ENCODE results near the gene C9orf72.

C9orf72 gene

GRCh38 chr9:27540502-27540901 lies 32.8 kb downstream of the C9orf72 start:
- no peak overlapping the region for H3K4me3 ChIP-seq (ENCODE audit: low read depth, low read length)
- DNase-seq (ENCODE audit: low read depth), result peak; percentile 50
- no peak for TF ChIP-seq CTCF (conservative IDR thresholded peaks at IDR 0.05; ENCODE audit: low read depth, low read length)

DNA sequence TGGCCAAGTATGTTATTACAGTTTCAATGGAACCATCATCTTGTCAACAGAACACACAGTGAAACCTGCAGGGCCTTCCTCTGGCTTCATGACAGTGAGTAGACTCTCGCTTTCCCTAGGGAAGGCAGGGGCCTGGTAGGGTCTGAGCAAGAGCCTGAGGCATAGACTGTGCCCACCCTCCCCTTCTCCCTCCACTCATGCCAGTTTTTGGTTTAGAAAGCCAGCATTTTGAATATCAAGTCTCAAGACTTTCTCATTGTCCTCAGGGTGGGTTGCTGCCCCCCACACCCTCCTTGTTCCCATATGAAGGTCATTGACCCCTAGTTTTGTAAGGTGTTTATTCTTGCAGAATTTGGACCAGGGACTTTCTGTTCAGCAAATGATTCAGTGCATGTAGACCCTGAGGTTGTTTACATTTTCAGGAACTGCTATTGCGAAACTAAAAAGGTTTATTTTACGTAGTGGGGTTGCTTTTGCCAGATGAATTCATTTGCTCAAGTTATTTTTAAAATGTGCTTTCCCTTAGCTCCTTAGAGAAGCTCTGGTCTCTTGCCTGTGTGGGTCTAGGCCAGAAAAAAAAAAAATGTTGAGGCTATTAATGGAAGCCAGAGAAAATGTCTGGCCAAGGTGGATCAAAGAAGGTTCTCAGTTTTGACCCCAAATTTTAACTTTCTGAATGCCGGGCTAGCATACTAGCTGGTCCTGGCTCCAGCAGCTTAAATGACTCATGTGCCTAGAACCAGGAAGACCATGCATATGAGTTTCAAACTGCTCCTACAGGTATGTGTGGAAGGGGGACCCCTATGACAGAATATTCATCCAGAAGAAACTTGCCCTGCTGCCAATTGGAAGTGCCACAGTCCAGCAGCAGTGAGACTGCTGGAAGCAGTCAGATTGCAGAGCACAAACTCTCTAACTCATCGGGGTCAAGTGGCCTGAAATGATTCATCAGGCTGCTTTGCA lies 33.5 kb downstream of the C9orf72 start:
- H3K4me3 ChIP-seq (ENCODE audit: low read depth, low read length), result no peak overlapping the region
- DNase-seq (ENCODE audit: low read depth), result peak; percentile 94
- no peak for TF ChIP-seq CTCF (conservative IDR thresholded peaks at IDR 0.05; ENCODE audit: low read depth, low read length)

DNA sequence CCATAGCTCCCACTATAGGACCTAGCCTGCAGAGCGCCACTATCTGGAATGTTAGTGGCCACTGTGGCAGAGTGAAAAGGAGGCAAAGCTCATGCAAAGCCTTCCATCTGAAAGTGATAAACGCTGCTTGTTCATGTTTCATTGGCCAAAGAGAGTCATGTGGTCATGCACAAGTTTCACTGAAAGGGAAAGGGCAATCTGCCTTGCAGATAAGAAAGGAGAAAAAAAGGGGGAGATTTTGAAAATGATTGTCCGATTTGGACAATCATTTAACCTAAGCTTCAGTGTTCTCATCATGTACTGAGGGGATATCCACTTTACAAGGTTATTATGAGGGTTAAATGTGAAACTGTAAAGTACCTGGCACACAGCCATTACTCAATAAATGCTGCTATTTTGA lies 34.6 kb downstream of the C9orf72 start:
- no peak for DNase-seq (ENCODE audit: low read depth)
- no peak overlapping the region for H3K4me3 ChIP-seq (ENCODE audit: low read depth, low read length)
- TF ChIP-seq CTCF (conservative IDR thresholded peaks at IDR 0.05; ENCODE audit: low read depth, low read length), result no peak

DNA sequence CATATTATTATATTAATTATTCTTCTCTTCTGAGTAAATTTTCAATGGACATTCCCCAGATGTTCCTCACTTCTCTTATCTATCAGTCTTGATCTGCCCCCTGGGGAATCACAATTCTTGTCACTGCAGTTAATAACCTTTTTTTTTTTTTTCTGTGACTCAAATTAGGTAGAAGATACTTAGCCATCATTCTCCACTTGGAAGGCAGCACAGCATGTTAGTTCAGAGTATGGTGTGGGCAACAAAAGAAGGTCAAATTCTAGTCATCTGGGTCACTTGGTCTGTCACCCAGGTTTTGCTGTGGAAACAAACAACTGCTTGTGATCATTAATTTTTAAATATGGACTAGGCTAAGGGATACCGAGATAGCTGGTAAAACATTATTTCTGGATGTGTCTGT lies 35.5 kb downstream of the C9orf72 start:
- no peak for TF ChIP-seq CTCF (conservative IDR thresholded peaks at IDR 0.05; ENCODE audit: low read depth, low read length)
- no peak for DNase-seq (ENCODE audit: low read depth)
- no peak overlapping the region for H3K4me3 ChIP-seq (ENCODE audit: low read depth, low read length)

- no peak for TF ChIP-seq CTCF (conservative IDR thresholded peaks at IDR 0.05; ENCODE audit: low read depth, low read length)
- DNase-seq (ENCODE audit: low read depth), result no peak
- no peak overlapping the region for H3K4me3 ChIP-seq (ENCODE audit: low read depth, low read length)
Measured at GRCh38 chr9:27537027-27537435, 36.2 kb downstream of the C9orf72 start.

- no peak overlapping the region for H3K4me3 ChIP-seq (ENCODE audit: low read depth, low read length)
- TF ChIP-seq CTCF (conservative IDR thresholded peaks at IDR 0.05; ENCODE audit: low read depth, low read length), result no peak
- DNase-seq (ENCODE audit: low read depth), result no peak
Measured at GRCh38 chr9:27536168-27536567, 37.1 kb downstream of the C9orf72 start.

- TF ChIP-seq CTCF (conservative IDR thresholded peaks at IDR 0.05; ENCODE audit: low read depth, low read length), result peak; percentile 31
- no peak overlapping the region for H3K4me3 ChIP-seq (ENCODE audit: low read depth, low read length)
- no peak for DNase-seq (ENCODE audit: low read depth)
Measured at GRCh38 chr9:27535701-27536118, 37.6 kb downstream of the C9orf72 start.
